Measurements from ENCODE around the gene DIP2B.

- TF ChIP-seq EZH2 (IDR thresholded peaks at IDR 0.05) (no peak), CTCF (IDR thresholded peaks at IDR 0.05) (no peak)
Measured at GRCh38 chr12:50787618-50788017, 282.8 kb downstream of the DIP2B start.

All from neural progenitor cell (in vitro differentiated cells).